Ishikawa (cell line): ENCODE measurements around the gene DYNLRB1.

Experiments
- CEBPB ChIP-seq: IDR thresholded peaks from 2 replicates; pipeline ENCODE4 v1.6.1; 2012
- CREB1 ChIP-seq: IDR thresholded peaks from 2 replicates; pipeline ENCODE4 v1.6.1; 2012; ENCODE audit warnings: low read depth
- EGR1 ChIP-seq: IDR thresholded peaks from 2 replicates; pipeline ENCODE4 v1.6.1; 2012
- EP300 ChIP-seq: IDR thresholded peaks from 2 replicates; pipeline ENCODE4 v1.6.1; 2012; ENCODE audit warnings: borderline replicate concordance
- FOXM1 ChIP-seq: IDR thresholded peaks from 2 replicates; pipeline ENCODE4 v1.6.1; 2012; ENCODE audit warnings: low read depth, borderline replicate concordance
- NFIC ChIP-seq: IDR thresholded peaks from 2 replicates; pipeline ENCODE4 v1.6.1; 2012
- RAD21 ChIP-seq: IDR thresholded peaks from 2 replicates; pipeline ENCODE4 v1.6.1; 2012; ENCODE audit warnings: low read depth
- TAF1 ChIP-seq: IDR thresholded peaks from 2 replicates; pipeline ENCODE4 v1.6.1; 2012; ENCODE audit warnings: low read depth, mild to moderate bottlenecking
- TCF12 ChIP-seq: IDR thresholded peaks from 2 replicates; pipeline ENCODE4 v1.6.1; 2012; ENCODE audit warnings: low read depth
- TEAD4 ChIP-seq: IDR thresholded peaks from 2 replicates; pipeline ENCODE4 v1.6.1; 2012
- YY1 ChIP-seq: IDR thresholded peaks from 2 replicates; pipeline ENCODE4 v1.6.1; 2012; ENCODE audit warnings: low read depth
- ZBTB7A ChIP-seq: IDR thresholded peaks from 2 replicates; pipeline ENCODE4 v1.6.1; 2012; ENCODE audit warnings: low read depth
- TF ChIP-seq, protein P1 (sequence below): IDR thresholded peaks from 2 replicates; pipeline ENCODE4 v1.6.1; 2012
- TF ChIP-seq, protein P2 (sequence below): IDR thresholded peaks from 2 replicates; pipeline ENCODE4 v1.6.1; 2012; ENCODE audit warnings: low read depth, mild to moderate bottlenecking
- TF ChIP-seq, protein P3 (sequence below): IDR thresholded peaks from 2 replicates; pipeline ENCODE4 v1.6.1; 2012

DYNLRB1 gene

DNA sequence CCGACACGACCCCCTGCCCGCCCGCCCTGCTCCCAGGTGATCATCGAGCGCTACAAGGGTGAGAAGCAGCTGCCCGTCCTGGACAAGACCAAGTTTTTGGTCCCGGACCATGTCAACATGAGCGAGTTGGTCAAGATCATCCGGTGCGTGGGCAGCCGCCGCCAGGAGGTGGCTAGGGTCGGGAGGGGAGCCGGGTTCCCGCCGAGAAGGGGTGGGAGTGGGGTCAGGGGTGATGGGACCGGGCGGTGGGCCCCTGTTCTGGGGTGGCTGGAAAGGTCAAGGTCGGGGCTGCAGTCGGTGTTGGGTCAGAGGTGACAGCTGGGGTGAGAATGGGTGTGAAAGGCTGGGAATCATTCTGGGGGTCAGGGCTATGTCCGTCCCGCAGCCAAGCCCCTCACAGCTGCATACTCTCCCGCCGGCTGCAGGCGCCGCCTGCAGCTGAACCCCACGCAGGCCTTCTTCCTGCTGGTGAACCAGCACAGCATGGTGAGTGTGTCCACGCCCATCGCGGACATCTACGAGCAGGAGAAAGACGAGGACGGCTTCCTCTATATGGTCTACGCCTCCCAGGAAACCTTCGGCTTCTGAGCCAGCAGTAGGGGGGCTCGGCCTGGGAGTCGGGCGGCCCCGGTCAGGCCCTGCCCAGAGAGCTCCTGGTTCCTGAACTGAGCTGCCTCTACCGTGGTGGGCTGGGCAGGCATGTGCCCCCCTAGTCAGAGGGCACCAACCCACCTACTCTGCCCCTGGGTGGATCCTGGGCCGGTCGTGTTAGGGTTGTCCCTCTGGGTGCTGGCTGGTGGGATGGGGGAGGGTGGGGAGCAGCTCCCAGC, 43.3 kb downstream of the DYNLRB1 start:
- TF ChIP-seq TEAD4 (no peak), RAD21 (no peak), ZBTB7A (no peak), NFIC (no peak), CEBPB (no peak), FOXM1 (no peak), TAF1 (no peak), EGR1 (no peak), YY1 (no peak), CREB1 (no peak), TCF12 (no peak), EP300 (no peak)
- TF ChIP-seq, protein P1, sequence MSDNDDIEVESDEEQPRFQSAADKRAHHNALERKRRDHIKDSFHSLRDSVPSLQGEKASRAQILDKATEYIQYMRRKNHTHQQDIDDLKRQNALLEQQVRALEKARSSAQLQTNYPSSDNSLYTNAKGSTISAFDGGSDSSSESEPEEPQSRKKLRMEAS = no peak
- TF ChIP-seq, protein P2, sequence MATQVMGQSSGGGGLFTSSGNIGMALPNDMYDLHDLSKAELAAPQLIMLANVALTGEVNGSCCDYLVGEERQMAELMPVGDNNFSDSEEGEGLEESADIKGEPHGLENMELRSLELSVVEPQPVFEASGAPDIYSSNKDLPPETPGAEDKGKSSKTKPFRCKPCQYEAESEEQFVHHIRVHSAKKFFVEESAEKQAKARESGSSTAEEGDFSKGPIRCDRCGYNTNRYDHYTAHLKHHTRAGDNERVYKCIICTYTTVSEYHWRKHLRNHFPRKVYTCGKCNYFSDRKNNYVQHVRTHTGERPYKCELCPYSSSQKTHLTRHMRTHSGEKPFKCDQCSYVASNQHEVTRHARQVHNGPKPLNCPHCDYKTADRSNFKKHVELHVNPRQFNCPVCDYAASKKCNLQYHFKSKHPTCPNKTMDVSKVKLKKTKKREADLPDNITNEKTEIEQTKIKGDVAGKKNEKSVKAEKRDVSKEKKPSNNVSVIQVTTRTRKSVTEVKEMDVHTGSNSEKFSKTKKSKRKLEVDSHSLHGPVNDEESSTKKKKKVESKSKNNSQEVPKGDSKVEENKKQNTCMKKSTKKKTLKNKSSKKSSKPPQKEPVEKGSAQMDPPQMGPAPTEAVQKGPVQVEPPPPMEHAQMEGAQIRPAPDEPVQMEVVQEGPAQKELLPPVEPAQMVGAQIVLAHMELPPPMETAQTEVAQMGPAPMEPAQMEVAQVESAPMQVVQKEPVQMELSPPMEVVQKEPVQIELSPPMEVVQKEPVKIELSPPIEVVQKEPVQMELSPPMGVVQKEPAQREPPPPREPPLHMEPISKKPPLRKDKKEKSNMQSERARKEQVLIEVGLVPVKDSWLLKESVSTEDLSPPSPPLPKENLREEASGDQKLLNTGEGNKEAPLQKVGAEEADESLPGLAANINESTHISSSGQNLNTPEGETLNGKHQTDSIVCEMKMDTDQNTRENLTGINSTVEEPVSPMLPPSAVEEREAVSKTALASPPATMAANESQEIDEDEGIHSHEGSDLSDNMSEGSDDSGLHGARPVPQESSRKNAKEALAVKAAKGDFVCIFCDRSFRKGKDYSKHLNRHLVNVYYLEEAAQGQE = no peak
- TF ChIP-seq, protein P3, sequence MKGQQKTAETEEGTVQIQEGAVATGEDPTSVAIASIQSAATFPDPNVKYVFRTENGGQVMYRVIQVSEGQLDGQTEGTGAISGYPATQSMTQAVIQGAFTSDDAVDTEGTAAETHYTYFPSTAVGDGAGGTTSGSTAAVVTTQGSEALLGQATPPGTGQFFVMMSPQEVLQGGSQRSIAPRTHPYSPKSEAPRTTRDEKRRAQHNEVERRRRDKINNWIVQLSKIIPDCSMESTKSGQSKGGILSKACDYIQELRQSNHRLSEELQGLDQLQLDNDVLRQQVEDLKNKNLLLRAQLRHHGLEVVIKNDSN = no peak

DNA sequence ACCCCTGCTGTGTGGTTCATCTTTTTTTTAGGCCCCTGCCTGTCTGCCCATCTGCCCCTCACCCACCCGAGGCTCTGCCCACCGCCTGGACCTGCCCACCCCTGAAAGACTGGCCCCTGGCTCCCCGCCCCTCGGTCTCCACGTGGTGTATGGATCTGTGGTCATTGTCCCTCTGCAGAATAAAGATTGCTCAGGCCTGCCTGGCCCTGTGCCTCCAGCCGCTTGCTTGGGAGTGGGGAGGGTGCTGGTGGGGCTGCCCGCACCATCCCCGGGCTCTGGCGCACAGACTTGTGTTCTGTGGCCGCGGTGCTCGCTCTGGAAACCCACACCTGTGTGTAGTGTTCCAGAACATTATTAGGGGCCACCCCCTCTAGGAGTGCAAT, 43.9 kb downstream of the DYNLRB1 start:
- TF ChIP-seq CREB1 (no peak), ZBTB7A (no peak), YY1 (no peak), CEBPB (no peak), EP300 (no peak), TAF1 (no peak), TCF12 (no peak), RAD21 (no peak), EGR1 (no peak), NFIC (no peak), FOXM1 (no peak), TEAD4 (no peak)
- TF ChIP-seq, protein P2 = no peak
- TF ChIP-seq, protein P1 = no peak
- TF ChIP-seq, protein P3 = no peak

DNA sequence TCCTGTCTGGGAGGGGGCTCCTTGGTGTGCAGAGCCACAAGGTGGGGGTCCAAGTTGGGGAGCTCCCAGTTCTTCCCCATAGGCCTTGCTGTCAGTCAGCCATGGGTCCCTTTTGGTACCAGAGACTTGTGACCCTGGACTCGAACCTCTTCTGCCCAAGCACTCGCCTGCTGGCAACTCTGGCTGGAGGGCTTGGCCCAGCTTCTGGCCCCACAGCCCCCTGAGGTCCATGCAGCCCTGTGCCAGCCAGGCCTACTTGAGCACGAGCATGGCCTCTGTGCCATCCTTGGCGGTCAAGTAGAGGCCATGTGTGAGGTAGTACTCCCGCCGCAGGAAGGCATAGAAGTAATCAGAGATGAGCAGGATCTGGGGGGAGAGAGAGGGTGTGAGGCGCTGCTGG, 44.4 kb downstream of the DYNLRB1 start:
- no peak for TF ChIP-seq YY1
- no peak for TF ChIP-seq RAD21
- no peak for TF ChIP-seq EGR1
- TF ChIP-seq ZBTB7A = no peak
- TF ChIP-seq, protein P2 = no peak
- no peak for TF ChIP-seq CEBPB
- TF ChIP-seq TAF1 = no peak

DNA sequence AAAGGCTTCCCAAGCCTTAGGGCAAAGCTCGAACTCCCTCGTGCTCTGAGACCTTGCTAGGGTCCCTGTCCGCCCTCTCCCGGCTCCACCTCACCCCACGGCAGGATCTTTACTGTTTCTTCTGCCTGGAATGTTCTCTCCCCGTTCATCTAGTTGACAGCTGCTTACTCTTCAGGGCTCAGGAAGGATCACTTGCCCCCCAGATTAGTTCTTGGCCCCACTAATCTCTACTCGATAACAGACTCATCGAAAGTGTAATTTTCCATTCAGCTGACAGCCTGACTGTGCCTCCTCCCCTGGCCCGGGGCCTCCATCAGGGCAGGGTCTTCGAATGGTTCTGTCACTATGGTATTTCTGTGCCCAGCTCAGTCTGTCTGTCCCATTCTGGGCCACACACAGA, 45.4 kb downstream of the DYNLRB1 start:
- TF ChIP-seq TEAD4 (no peak), EP300 (no peak), EGR1 (no peak), CREB1 (no peak)
